SHP77 (cell line): ENCODE data around the gene ZFAND2B.

Experiments used
- DNase-seq, 2 experiments: peaks; one replicate each; lab custom pipeline; 2025; lab: John Stamatoyannopoulos, UW

The ZFAND2B gene, protein sequence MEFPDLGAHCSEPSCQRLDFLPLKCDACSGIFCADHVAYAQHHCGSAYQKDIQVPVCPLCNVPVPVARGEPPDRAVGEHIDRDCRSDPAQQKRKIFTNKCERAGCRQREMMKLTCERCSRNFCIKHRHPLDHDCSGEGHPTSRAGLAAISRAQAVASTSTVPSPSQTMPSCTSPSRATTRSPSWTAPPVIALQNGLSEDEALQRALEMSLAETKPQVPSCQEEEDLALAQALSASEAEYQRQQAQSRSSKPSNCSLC

DNA sequence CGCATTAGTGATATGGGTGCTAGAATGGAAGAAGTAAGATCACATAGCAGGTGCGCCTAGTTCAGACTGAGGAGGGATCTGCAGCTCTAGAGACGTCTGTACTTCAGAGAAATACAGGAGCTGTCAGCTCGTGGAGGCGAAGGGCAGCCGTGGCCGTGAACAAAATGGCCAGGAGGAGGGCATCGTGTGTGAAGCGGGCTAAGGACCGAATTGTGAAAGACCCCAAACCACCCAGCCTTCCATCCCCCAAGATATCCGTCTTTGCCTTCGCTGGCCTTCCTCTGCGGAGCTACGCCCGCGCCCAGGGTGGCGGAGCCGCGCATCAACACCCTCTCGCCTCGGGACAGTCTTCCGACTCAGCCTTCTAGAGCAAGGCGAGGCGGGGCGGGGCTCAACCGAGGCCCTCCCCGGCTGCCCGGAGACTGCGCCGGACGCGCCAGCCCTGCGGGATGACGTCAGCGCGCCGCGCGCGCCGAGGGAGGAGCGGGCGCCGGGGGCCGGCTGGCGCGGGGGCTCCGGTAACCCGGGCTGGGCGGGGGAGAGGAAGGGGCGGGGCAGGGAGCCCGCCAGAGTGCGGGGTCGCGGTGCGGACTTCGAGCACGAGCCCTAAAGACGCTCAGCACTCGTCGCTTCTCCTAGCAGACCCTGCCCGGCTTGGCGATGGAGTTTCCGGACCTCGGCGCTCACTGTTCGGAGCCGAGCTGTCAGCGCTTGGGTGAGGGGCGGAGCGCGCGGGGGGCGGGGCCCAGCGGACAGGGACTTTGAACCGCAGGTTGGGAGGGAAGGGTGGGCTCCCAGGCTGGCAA lies at the start of gene ZFAND2B:
Gene ZFAND2B, plus strand, starts transcription at position 455 of the 806 bp plus-strand sequence. Its CDS starts 206 bp downstream, at position 661.
- DNase-seq, result peak; percentile 86 to 92

DNA sequence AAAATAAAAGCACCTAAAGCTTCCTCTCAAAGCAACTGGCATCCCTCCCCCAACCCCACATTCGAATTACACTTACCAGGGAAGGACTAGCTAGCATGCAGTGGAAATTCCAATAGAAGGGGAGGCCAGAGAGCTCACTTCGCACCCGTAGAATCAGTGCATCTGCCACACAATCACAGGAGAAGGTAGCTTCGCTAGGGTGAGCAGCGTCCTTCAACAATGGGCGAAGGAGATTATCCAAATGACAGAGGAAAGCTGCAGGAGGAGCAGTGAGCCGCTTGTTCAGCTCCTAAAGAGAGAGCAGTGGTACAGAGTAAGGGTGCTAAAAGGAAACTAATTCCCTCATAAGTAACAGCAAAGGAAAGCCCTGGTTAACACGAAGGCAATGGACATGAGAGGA lies 49.2 kb upstream of the ZFAND2B start:
- no peak for DNase-seq

DNA sequence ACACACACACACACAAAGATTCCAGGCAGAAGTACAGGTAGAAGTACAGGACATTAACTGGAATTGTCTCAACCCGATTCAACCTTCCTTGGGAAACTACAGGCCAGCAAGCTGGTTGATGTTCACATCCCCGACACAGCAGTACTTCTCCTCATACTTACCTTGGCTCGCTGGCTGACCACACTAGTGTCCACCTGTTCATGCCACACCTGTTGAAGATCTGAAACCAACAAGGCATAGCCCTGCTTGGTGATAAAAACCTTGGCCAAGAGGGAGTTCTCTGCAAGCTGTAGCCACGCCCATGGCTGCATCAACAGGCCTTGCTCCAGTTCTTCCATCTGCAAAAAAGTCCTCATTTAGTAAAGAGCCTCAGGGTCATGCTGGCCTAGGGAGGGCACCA lies 48.6 kb upstream of the ZFAND2B start:
- no peak for DNase-seq

DNA sequence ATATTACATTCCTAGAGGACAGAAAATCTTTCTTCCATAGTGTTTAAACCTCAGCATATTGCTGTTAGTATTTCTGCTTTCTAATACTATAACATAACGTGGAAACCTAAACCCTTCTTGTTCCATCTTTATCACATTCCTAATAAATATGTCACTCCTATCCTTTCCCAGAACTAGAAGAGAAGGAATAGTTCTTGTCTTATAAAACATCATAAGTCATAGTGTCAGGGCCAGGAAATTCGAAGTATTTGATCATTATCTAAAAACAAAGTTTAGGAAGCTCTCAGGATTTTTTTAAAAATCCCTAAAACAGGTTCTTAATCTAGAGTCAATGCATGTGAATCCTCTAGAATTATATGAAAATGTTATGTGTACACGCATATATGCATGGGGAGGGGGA lies 48.0 kb upstream of the ZFAND2B start:
- no peak for DNase-seq

DNA sequence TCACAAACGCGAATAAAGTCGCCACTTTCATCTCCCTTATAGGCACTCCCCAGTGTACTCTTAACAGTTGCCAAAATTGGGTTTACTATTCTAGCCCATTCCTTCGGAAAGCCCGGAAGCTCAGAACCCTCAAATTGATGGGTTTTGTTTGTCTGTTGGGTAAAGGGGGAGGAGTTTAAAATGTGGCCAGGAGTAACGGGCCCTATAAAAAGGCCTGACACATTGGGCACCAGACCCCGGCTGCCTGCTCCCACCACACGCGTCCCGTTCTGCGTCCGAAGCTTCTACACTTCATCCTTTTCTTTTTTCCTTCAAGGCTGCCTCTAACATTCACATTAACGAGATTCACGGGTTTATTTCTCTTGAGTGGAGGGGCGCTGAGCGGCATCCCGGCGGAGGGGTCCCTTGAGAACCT lies 46.8 kb upstream of the ZFAND2B start:
- peak in 1 of 2 experiments; percentile 28 for DNase-seq

DNA sequence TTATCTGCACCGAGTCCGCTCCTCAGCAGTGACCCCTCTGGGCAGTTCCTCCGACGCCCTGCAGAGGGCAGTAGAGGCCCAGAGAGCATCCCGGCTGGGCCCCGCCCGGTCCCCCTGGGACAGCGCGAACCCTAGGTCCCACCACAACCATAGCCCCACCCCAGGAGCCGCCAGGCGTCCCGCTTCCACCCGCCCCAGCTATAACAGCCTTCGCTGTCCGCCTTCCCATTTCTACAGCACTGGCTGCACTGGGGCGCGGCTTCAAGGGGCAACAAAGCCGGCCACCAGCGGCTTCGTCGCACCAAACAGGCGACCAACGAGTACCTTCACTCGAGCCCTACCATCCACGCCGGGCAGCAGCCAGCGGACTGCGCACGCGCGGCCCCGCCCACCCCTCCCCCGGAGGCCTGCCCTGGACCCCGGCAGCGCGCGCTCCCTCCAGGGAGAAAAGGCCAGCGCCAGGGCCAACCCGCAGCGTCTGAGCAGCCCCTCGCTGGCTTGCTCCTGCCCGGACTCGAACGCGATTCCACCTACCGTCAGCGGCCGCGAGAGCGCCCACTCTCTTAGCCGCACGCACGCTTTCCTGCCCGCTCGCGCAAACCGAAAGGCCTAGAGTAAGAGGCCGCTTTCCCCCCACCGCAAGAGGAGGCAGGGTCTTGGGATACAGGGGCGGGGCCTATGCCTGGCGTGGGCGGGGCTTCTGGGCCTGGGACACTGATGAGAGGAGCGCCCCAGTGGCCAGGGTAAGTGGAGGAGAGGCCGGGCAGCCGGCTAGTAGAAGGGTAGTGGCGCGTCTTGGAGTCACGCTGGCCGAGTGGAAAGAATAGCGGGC lies 46.2 kb upstream of the ZFAND2B start, which contains the start of gene NHEJ1:
Gene NHEJ1, minus strand, starts transcription at position 630 of the 832 bp plus-strand sequence. CDS start 2,453 bp downstream, outside the sequence.
- peak; percentile 86 to 87 for DNase-seq

DNA sequence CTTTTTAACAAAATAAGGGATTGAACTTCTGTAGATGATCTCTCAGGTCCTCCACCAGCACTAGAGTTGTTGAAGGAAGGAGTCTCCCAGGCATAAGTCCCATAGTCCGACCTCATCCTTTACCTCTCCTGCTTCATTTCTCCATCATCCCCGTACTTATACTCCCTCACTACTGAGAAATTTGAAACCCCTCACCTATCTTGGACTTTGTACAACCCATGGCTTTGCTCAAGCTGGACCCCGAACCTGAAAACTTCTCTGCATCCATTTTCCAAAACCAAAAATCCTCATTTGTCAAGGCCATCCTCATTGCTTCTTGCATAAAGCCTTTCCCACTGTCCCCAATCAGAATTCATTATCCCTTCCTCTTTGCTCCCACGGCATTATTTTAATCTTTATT lies 45.5 kb upstream of the ZFAND2B start:
- no peak for DNase-seq

DNA sequence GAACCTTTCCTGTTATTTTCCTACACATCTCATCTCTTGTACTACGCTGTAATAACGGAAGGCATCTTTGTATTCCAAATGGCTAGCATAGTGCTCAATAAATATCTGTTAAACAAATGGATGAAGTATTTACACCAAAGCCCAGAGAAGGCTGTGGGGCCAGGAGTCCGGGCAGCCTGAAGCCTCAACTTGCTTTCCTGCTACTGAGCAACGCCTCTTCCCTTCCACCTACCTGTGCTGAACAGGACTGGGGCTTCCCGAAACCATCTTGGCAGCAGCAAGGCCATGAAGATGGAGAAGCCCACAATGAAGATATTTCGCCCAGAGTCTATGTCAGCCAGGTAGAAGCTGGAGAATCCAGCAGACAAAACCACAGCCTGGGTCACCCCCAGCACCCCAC lies 43.4 kb upstream of the ZFAND2B start:
- no peak for DNase-seq

DNA sequence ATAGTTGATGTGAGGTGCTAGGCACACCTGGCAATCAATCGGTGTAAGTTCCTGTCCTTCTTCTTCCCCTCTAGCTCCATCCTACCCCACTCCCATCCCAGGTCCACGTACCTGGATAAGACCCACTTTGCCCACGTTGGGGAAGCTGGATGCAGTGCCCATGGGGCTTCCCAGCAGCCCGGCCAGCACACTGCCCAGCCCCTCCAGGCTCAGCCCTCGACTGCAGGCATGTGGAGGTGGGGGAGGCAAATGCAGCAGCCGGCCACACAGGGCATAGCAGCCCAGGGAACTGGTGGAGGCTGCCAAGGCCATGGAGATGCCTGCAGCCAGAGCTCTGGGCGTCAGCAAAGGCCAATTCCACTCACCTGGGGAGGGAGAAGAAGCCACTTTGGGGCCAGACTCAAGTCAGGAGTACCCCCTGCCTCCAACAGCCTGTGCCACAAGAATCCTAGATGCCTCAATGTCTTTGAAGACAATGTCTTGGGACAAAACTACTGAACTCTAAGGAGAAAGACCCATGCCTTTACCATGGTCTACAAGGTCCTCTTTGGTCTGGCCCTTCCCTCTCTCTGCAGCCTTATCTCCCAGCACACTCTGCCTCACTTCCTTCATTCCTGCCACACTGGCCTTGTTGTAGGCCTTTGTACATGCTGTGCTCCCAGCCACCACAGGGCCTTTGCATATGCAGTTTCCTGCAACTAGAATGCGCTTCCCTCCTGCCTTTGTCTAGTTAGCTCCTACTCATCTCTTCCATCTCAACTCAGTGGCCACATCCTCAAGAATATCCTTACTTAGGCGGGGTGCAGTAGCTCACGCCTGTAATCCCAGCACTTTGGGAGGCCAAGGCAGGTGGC lies 41.3 kb upstream of the ZFAND2B start:
- no peak for DNase-seq

DNA sequence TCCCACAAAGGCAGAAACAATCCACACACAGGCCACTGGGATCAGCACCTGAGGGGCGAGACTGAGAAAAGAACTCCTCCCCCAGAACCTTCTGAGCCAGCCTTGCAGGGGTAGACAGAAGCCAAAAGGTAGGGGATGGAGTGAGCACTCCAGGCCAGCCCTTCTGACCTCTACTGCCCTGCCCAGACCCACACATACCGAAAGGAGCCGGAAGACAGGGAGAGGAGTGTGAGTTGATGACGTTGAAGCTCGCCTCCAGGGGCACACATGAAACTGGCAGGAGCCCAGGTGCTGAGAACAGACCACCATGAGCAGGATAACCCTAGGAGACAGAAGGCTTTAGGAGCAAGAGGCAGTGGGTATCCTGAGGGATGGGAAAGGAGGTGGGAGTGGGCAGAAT lies 38.6 kb upstream of the ZFAND2B start:
- no peak for DNase-seq

DNA sequence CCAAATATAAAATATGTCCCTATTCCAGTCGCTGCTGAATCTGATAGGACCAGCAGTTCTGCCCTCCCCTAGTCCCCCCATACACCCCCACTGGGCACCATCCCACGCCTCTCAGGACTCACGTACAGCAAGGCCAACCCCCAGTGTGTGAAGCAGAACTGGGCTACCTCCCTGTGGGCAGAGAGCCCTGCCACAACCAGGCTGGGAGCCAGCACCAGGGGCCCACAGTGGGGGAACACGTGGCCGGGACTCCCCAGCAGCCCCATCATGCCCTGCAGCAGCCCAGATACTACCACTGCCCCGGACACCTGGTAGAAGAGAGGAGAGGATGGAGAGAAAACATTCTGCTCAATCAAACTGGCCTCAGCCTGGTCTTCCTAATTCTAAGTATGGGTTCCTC lies 38.1 kb upstream of the ZFAND2B start:
- DNase-seq, result no peak

DNA sequence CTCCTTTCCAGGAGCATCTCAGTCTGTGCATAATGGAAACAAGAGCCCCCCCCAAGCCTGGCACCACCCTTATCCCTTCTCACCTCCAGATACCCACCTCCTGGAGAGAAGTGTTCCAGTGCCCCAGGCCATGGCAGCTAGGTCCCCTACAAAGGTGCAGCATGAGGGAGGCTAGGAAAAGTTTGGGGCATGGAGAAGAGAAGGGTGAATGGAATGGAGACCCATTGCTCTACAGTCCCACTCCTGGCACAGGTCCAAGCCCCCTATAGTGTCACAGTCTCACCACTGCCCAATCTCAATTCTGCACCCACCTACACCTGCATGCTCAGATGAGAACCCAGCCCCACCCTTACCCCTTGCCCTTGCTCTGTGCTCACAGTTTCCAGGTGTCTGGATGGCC lies 37.6 kb upstream of the ZFAND2B start:
- DNase-seq, result no peak

DNA sequence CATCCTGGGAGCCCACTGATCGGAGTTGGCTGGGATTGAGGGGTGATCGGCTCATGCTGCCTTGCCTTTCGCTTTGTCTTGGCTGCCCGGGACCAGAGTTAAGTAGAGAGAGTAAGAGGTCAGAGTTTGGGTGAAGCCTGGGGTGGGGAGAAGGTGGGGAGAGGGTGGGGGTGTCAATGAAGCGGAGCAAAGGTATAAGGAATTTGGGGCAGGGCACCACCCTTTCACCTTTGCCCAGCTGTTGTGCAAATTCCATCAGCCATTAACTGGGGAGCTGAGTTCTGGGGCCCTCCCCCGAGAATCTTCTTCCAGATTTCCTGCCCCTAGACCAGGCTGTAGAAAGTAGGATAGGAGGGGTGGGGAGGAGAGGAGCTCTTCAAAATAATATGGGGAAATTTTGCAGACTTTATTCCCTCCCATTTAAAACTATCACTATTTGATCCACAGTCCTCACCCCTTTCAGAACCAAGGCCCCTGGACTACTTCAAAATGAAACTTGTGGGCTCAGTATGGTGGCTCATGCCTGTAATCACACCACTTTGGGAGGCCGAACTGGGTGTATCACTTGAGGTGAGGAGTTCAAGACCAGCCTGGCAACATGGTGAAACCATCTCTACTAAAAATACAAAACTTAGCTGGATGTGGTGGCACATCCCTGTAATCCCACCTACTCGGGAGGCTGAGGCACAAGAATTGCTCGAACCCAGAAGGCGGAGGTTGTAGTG lies 36.5 kb upstream of the ZFAND2B start, which contains the start of gene SLC23A3:
Gene SLC23A3, minus strand, starts transcription at position 100 of the 725 bp plus-strand sequence. Its CDS starts 45 bp downstream, at position 55.
- DNase-seq, result no peak

DNA sequence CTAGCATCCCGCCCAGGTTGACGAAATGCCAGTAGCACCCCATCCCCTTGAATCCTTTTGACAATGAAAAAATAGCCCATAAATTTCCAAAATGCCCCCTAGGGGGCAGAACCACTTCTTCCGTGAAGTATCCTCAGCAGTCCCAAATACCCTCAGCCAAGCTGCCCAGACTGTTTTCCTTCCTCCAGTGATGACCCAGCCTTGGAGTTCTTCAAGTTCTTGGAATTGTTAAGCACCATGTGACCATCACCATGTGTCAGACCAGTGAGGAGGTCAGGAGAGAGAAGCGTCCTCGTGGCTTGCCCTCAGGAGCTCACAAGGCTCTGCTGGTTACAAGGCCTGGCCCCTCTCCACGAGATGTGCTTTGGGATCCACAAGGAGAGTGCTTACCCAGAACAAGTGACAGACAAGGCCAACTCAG lies 35.3 kb upstream of the ZFAND2B start:
- DNase-seq, result peak; percentile 18 to 28

DNA sequence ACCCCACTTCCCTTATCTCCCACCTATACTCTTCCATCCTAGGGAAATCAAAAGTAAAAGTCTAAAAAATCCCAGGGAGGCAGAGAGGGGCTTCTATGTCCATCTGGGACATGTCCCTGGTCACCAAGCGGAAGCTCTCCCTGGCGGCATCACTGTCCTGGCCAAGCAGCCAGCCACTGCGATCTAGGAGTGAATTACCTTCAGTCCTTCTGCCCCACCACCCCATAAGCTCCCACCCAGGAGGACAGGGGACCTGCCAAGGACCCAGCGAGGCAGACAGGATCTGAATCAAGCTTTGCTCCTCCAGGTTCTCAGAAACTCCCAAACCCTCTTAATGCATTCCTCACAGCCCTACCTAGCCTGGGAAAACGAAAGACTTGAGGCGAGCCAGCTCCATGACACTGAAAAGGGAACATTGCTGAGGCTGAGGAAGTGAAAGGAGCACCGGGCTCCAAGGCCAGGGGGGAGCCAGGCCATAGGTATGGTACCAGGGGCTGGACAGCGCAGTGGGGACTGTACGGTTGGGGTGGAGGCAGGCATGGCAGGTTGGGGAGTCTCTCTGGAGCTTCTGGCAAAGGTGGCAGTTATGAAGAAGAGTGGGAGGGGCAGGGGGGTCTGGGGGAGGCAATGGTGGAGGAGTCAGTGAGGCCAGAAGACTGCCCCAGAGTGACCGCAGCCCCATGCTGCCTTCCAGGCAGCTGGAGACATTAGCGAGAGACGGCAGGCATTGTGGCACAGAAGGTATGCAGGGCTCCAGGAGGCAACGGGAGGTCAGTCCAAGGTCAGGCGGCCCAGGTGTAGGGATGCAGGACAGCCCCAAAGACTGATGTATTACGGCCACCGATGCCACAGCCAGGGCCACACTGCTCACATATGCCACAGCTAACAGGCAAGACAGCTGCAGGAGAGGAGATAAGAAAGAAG lies 34.1 kb upstream of the ZFAND2B start:
- DNase-seq, result no peak

DNA sequence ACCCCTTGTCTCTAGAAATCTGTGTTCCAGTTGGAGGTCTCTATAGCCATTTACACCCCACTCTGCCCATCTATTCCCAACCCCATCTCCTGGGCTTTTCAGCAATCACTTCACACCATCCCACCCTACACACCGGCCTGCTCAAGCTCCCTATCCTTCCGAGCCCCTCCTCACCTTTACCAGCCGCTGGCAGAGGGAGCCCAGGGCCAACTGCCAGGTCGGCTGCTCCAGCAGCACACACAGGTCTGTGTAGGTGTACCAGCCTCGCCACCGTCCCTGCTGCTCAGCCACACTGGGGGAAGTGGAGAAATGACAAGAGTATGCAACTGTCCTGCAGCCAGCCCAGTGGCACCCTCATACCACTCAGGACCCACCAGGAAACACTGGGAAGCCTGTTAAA lies 33.4 kb upstream of the ZFAND2B start:
- DNase-seq, result no peak

DNA sequence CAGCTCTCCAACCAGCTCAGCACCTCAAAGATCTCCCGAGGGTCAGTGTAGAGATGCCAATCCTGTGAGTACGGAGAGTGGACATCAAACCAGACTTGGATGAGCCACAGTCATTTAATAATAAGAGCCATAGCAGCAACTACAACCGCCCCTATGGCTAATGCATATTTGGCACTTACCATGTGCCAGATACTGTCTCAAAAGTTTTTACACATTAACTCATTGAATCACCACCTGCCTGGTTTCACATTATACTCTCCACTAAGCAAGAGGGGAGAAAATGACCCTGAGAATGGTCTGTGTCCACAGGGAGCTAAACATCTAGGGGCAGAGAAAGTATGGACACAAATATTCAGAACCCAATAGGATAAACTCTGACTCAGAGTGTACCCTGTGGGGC lies 32.4 kb upstream of the ZFAND2B start:
- DNase-seq, result no peak

DNA sequence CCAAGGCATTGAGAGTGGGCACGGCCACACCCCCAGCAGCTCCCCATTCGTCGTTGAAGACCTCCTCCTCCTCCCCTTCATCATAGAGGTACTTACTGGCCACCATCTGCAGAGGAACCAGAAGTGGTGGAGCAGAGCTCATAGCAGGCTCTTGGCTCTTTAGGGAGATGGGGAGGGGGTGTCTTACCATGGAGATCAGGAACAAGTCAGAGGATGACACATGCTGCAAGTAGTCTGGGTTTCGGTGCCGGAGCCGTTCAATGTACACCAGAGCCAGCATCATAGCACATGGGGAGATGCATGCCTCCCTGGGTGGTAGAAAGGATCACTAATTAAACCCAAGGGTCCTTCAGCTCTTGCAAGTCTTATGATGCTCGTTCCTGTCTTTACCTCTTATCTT lies 31.8 kb upstream of the ZFAND2B start:
- no peak for DNase-seq

DNA sequence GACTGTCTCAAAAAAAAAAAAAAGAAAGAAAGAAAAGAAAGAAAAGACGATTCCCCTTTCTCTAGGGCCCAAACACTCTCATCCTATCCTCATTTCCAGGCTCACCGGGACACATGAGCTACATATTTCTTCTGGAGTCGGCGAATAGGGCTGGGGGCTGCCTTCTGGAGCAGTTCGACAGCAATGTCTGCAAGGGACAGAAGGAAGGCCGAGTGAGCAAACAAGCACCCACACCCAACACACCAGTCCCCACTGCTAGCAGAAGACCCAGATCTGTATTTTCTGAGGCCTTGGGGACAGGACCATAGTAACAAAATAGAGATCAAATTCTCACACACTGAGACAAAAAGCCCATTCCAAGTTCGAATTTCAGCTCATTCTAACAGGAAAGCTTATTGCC lies 31.1 kb upstream of the ZFAND2B start:
- no peak for DNase-seq
